SU-DHL-6 (cell line): ENCODE measurements around the gene ISG20.
A peak's percentile ranks its signal among the peaks of the same experiment; 100 is the strongest.

Experiments
- H2AFZ ChIP-seq: fragments of 200-600 bp; sonication (generic); 2 replicates; pipeline ENCODE4 v1.6.1; 2014; ENCODE audit warnings: low read depth, mild to moderate bottlenecking, moderate library complexity, mixed read lengths, antibody characterized with exemption, low read length; ENCODE audit not compliant: severe bottlenecking
- H3F3A ChIP-seq: fragments of 200-600 bp; shearing (Covaris generic); 2 replicates; pipeline ENCODE4 v1.6.0; 2016; ENCODE audit warnings: antibody characterized with exemption, mild to moderate bottlenecking; ENCODE audit not compliant: insufficient read depth
- H3K27ac ChIP-seq: fragments of 200-600 bp; sonication (generic); 2 replicates; pipeline ENCODE4 v1.5.1; 2016; ENCODE audit warnings: low read depth, mild to moderate bottlenecking, low read length, moderate library complexity, mixed read lengths
- H3K27me3 ChIP-seq: fragments of 200-600 bp; sonication (generic), shearing (Covaris generic); 2 replicates; pipeline ENCODE4 v1.6.0; 2014; ENCODE audit warnings: mild to moderate bottlenecking, low read length
- H3K36me3 ChIP-seq: fragments of 200-600 bp; sonication (generic); 2 replicates; pipeline ENCODE4 v1.6.1; 2014; ENCODE audit warnings: mild to moderate bottlenecking, low read length, mixed read lengths
- H3K4me2 ChIP-seq: fragments of 300-600, 200-600 bp; shearing (Covaris generic), sonication (generic); 2 replicates; pipeline ENCODE4 v1.6.0; 2014; ENCODE audit warnings: low read length, low read depth, mild to moderate bottlenecking; ENCODE audit not compliant: poor library complexity, severe bottlenecking
- H3K4me3 ChIP-seq: fragments of 200-600 bp; sonication (generic); 2 replicates; pipeline ENCODE4 v1.5.1; 2014; ENCODE audit warnings: antibody characterized with exemption, low read length, mild to moderate bottlenecking, mixed read lengths; ENCODE audit not compliant: insufficient read depth, poor library complexity, severe bottlenecking
- H3K79me2 ChIP-seq: fragments of 200-600 bp; sonication (generic); 2 replicates; pipeline ENCODE4 v1.6.1; 2014; ENCODE audit warnings: mild to moderate bottlenecking, low read length, moderate library complexity; ENCODE audit not compliant: insufficient read depth
- H3K9ac ChIP-seq: fragments of 200-600 bp; sonication (generic); 2 replicates; pipeline ENCODE4 v1.7.0; 2014; ENCODE audit warnings: mild to moderate bottlenecking, low read length
- H3K9me2 ChIP-seq: fragments of 200-600 bp; sonication (generic); replicated peaks from 2 replicates; pipeline ENCODE4 v1.6.1; 2014; ENCODE audit warnings: low read length; ENCODE audit not compliant: insufficient read depth
- H3K9me3 ChIP-seq: fragments of 200-600 bp; sonication (generic); 2 replicates; pipeline ENCODE4 v1.6.1; 2014; ENCODE audit warnings: low read length, mixed read lengths; ENCODE audit not compliant: insufficient read depth
- H4K20me1 ChIP-seq: fragments of 200-600 bp; sonication (generic); 2 replicates; pipeline ENCODE4 v1.6.1; 2014; ENCODE audit warnings: low read depth, mild to moderate bottlenecking, antibody characterized with exemption, low read length, moderate library complexity, mixed read lengths
- CTCF ChIP-seq: fragments of 200-600 bp; sonication (generic); IDR thresholded peaks from one replicate; pipeline ENCODE4 v1.5.1; 2017; ENCODE audit warnings: antibody characterized with exemption, mild to moderate bottlenecking, low read length, moderate library complexity; ENCODE audit not compliant: insufficient read depth, poor library complexity, severe bottlenecking
- EZH2phosphoT487 ChIP-seq: fragments of 200-600 bp; sonication (generic), shearing (Covaris generic); conservative IDR thresholded peaks from 2 replicates; pipeline ENCODE4 v1.6.1; 2018; ENCODE audit warnings: mild to moderate bottlenecking, antibody characterized with exemption, low read length, moderate library complexity, mixed read lengths

ISG20 gene

GRCh38 chr15:88656760-88657221 is 18.0 kb downstream of the ISG20 start:
- Histone ChIP-seq H4K20me1 (no peaks in the 10 kb centered on the region), H3K36me3 (no peaks in the 10 kb centered on the region), H2AFZ (no peak overlapping the region), H3K27ac (0 out of 2 replicates have a peak overlapping the region, but pooled peaks have one; percentile 6), H3K4me3 (no peak overlapping the region), H3K9me2 (no peaks in the 10 kb centered on the region), H3F3A (no peaks in the 10 kb centered on the region), H3K27me3 (no peaks in the 10 kb centered on the region), H3K79me2 (no peaks in the 10 kb centered on the region), H3K9me3 (no peaks in the 10 kb centered on the region), H3K9ac (no peak overlapping the region), H3K4me2 (no peak overlapping the region)
- TF ChIP-seq EZH2phosphoT487 = no peak
- no peak for TF ChIP-seq CTCF

GRCh38 chr15:88657326-88658069 is 18.7 kb downstream of the ISG20 start:
- TF ChIP-seq CTCF = peak; percentile 11
- TF ChIP-seq EZH2phosphoT487 = no peak
- H3K36me3 ChIP-seq = no peaks in the 10 kb centered on the region
- H3K79me2 ChIP-seq = no peaks in the 10 kb centered on the region
- no peak overlapping the region for H3K27ac ChIP-seq
- no peak overlapping the region for H3K4me2 ChIP-seq
- H3K9ac ChIP-seq = no peak overlapping the region
- no peak overlapping the region for H3K4me3 ChIP-seq
- no peaks in the 10 kb centered on the region for H3K9me2 ChIP-seq
- no peak overlapping the region for H2AFZ ChIP-seq
- H3K27me3 ChIP-seq = no peaks in the 10 kb centered on the region
- H3F3A ChIP-seq = no peaks in the 10 kb centered on the region
- H3K9me3 ChIP-seq = no peaks in the 10 kb centered on the region
- no peaks in the 10 kb centered on the region for H4K20me1 ChIP-seq

- H3K4me3 ChIP-seq = no peak overlapping the region
- H4K20me1 ChIP-seq = no peaks in the 10 kb centered on the region
- H3K36me3 ChIP-seq = no peaks in the 10 kb centered on the region
- no peak overlapping the region for H3K27ac ChIP-seq
- no peak overlapping the region for H3K9ac ChIP-seq
- H3K9me2 ChIP-seq = no peaks in the 10 kb centered on the region
- H3K9me3 ChIP-seq = no peaks in the 10 kb centered on the region
- no peaks in the 10 kb centered on the region for H3K79me2 ChIP-seq
- no peak overlapping the region for H2AFZ ChIP-seq
- TF ChIP-seq CTCF (no peak), EZH2phosphoT487 (no peak)
- no peak overlapping the region for H3K4me2 ChIP-seq
- no peaks in the 10 kb centered on the region for H3F3A ChIP-seq
- H3K27me3 ChIP-seq = no peaks in the 10 kb centered on the region
Measured at GRCh38 chr15:88658070-88658965, 19.5 kb downstream of the ISG20 start.
